ENCODE data around the gene TAB2. TPM values are rescaled to one million over a fixed set of nuclear protein-coding genes. Genes with fewer than 3 reads are reported as not detected.

Gene TAB2
- total and polyA plus RNA-seq, 2 of the 8 experiments (the other 6 are each of a cell fraction or from before 2014, with no cell fraction given): 40.4 to 63.0 TPM

DNA sequence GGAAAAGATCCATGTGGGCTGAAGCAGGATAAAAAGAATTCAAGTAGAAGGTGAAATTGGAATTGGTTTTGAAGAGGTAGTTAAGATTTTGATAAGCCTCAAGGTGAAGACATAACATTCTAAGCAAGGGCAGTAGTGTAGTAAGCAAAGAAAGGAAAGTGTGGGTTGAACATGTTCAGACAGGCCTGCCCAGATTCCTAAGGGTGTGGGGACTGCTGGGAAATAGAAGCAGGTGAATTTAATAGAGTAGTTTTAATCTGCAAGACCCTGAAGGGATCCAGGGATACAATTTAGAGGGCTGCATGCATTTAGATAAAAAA, 19.1 kb downstream of the TAB2 start (continued):
- TF ChIP-seq, protein P1, sequence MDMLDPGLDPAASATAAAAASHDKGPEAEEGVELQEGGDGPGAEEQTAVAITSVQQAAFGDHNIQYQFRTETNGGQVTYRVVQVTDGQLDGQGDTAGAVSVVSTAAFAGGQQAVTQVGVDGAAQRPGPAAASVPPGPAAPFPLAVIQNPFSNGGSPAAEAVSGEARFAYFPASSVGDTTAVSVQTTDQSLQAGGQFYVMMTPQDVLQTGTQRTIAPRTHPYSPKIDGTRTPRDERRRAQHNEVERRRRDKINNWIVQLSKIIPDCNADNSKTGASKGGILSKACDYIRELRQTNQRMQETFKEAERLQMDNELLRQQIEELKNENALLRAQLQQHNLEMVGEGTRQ (IDR thresholded peaks at IDR 0.05; ENCODE audit: low read length): no peak
- TF ChIP-seq GABPA (IDR thresholded peaks at IDR 0.05; ENCODE audit: borderline replicate concordance, insufficient read depth, low read length) (no peak), JUND (IDR thresholded peaks at IDR 0.05; ENCODE audit: low read length) (no peak)
